ENCODE results near the gene FTO. TPM values are rescaled to one million over a fixed set of nuclear protein-coding genes. Genes with fewer than 3 reads are reported as not detected.

The FTO gene
- total and polyA plus RNA-seq, 2 of the 13 experiments (the other 11 are each of a cell fraction or from before 2014, with no cell fraction given): 41.6 to 55.8 TPM

DNA sequence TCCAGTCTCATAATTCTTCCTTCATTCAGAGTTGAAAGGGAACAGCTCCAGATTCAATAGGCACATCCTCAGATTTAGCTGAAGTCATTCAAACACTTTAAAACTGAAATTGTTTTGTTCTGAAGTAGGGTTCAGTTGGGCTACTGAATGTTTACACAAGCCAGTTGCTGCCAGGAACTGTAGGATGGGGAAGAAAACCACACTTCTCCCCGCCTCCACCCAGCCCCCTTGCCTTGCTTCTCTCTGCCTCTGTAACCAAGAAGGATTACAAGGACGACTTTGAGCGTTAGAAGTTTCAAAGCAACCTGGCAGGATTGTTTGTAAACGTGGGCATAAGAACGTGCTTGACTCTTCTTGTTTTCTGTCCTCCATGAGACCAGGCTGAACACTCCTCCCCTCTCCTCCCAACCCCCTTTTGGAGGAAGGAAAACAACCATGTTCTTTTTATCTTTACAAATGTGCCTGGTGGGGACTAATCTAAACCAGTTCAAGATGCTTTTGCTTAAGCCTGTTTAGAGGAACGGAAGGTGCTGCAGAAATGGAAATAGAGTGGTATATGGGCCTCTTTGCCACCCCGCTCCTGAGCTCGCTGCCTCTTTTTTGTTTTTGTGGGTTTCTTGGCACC lies 287.9 kb downstream of the FTO start (continued):
- TF ChIP-seq, protein P1, sequence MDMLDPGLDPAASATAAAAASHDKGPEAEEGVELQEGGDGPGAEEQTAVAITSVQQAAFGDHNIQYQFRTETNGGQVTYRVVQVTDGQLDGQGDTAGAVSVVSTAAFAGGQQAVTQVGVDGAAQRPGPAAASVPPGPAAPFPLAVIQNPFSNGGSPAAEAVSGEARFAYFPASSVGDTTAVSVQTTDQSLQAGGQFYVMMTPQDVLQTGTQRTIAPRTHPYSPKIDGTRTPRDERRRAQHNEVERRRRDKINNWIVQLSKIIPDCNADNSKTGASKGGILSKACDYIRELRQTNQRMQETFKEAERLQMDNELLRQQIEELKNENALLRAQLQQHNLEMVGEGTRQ (IDR thresholded peaks at IDR 0.05; ENCODE audit: low read depth, low read length): no peak
- TF ChIP-seq, protein P1 (CRISPR knock-in tag; IDR thresholded peaks at IDR 0.05; ENCODE audit: borderline replicate concordance): no peak
- TF ChIP-seq FOXM1 (CRISPR knock-in tag; IDR thresholded peaks at IDR 0.05): no peak
- TF ChIP-seq, protein P2, sequence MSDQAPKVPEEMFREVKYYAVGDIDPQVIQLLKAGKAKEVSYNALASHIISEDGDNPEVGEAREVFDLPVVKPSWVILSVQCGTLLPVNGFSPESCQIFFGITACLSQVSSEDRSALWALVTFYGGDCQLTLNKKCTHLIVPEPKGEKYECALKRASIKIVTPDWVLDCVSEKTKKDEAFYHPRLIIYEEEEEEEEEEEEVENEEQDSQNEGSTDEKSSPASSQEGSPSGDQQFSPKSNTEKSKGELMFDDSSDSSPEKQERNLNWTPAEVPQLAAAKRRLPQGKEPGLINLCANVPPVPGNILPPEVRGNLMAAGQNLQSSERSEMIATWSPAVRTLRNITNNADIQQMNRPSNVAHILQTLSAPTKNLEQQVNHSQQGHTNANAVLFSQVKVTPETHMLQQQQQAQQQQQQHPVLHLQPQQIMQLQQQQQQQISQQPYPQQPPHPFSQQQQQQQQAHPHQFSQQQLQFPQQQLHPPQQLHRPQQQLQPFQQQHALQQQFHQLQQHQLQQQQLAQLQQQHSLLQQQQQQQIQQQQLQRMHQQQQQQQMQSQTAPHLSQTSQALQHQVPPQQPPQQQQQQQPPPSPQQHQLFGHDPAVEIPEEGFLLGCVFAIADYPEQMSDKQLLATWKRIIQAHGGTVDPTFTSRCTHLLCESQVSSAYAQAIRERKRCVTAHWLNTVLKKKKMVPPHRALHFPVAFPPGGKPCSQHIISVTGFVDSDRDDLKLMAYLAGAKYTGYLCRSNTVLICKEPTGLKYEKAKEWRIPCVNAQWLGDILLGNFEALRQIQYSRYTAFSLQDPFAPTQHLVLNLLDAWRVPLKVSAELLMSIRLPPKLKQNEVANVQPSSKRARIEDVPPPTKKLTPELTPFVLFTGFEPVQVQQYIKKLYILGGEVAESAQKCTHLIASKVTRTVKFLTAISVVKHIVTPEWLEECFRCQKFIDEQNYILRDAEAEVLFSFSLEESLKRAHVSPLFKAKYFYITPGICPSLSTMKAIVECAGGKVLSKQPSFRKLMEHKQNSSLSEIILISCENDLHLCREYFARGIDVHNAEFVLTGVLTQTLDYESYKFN (CRISPR knock-in tag; conservative IDR thresholded peaks at IDR 0.05): 0 out of 2 replicates have a peak, but pooled peaks have one; percentile 32
- TF ChIP-seq NRL (CRISPR knock-in tag; IDR thresholded peaks at IDR 0.05; ENCODE audit: borderline replicate concordance): no peak
- TF ChIP-seq SMC3 (IDR thresholded peaks at IDR 0.05; ENCODE audit: low read length): no peak
- TF ChIP-seq RARA (CRISPR knock-in tag; IDR thresholded peaks at IDR 0.05): peak; percentile 25; the same call in 1 of the 2 replicates
- TF ChIP-seq ZNF691 (CRISPR knock-in tag; IDR thresholded peaks at IDR 0.05; ENCODE audit: borderline replicate concordance, low read depth): no peak
- no peak for TF ChIP-seq RAD21 (CRISPR knock-in tag; IDR thresholded peaks at IDR 0.05)
- TF ChIP-seq HNRNPLL (IDR thresholded peaks at IDR 0.05; ENCODE audit: low read depth, low read length, poor library complexity, severe bottlenecking): no peak
- TF ChIP-seq ZNF792 (CRISPR knock-in tag; IDR thresholded peaks at IDR 0.05): 0 out of 2 replicates have a peak, but pooled peaks have one; percentile 34
- TF ChIP-seq ZNF775 (CRISPR knock-in tag; IDR thresholded peaks at IDR 0.05; ENCODE audit: borderline replicate concordance): peak; percentile 99
- TF ChIP-seq ZNF138 (CRISPR knock-in tag; IDR thresholded peaks at IDR 0.05; ENCODE audit: low read depth): no peak
- no peak for TF ChIP-seq ZNF207 (IDR thresholded peaks at IDR 0.05; ENCODE audit: borderline replicate concordance)
- 0 out of 2 replicates have a peak, but pooled peaks have one; percentile 31 for TF ChIP-seq ZBTB7B (CRISPR knock-in tag; IDR thresholded peaks at IDR 0.05)
- TF ChIP-seq FOXC1 (CRISPR knock-in tag; IDR thresholded peaks at IDR 0.05; ENCODE audit: borderline replicate concordance): no peak
- TF ChIP-seq ZNF75D (CRISPR knock-in tag; IDR thresholded peaks at IDR 0.05; ENCODE audit: borderline replicate concordance): no peak
- no peak for TF ChIP-seq NCOR1 (IDR thresholded peaks at IDR 0.05; ENCODE audit: borderline replicate concordance, low read length)
- TF ChIP-seq ZSCAN31 (CRISPR knock-in tag; IDR thresholded peaks at IDR 0.05; ENCODE audit: low read depth): no peak
- TF ChIP-seq SYNCRIP (IDR thresholded peaks at IDR 0.05; ENCODE audit: insufficient read depth, low read depth, low read length): no peak
- TF ChIP-seq, protein P3, sequence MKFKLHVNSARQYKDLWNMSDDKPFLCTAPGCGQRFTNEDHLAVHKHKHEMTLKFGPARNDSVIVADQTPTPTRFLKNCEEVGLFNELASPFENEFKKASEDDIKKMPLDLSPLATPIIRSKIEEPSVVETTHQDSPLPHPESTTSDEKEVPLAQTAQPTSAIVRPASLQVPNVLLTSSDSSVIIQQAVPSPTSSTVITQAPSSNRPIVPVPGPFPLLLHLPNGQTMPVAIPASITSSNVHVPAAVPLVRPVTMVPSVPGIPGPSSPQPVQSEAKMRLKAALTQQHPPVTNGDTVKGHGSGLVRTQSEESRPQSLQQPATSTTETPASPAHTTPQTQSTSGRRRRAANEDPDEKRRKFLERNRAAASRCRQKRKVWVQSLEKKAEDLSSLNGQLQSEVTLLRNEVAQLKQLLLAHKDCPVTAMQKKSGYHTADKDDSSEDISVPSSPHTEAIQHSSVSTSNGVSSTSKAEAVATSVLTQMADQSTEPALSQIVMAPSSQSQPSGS (CRISPR knock-in tag; IDR thresholded peaks at IDR 0.05): no peak
